GM12872 (cell line): ENCODE results near the gene MYO1D.

Experiments
- CTCF ChIP-seq: IDR thresholded peaks from 3 replicates; pipeline ENCODE4 v1.5.1; 2011; ENCODE audit warnings: low read depth, mild to moderate bottlenecking, low read length, moderate library complexity; ENCODE audit not compliant: insufficient read depth

MYO1D gene

GRCh38 chr17:32549559-32549958 is 327.4 kb downstream of the MYO1D start:
- TF ChIP-seq CTCF: no peak

- TF ChIP-seq CTCF: no peak
These were observed 330.9 kb downstream of the MYO1D start for GRCh38 chr17:32546031-32546444.

- no peak for TF ChIP-seq CTCF
These were observed 334.7 kb downstream of the MYO1D start for GRCh38 chr17:32542186-32542585.

- no peak for TF ChIP-seq CTCF
These were observed 335.3 kb downstream of the MYO1D start for GRCh38 chr17:32541640-32542039.

DNA sequence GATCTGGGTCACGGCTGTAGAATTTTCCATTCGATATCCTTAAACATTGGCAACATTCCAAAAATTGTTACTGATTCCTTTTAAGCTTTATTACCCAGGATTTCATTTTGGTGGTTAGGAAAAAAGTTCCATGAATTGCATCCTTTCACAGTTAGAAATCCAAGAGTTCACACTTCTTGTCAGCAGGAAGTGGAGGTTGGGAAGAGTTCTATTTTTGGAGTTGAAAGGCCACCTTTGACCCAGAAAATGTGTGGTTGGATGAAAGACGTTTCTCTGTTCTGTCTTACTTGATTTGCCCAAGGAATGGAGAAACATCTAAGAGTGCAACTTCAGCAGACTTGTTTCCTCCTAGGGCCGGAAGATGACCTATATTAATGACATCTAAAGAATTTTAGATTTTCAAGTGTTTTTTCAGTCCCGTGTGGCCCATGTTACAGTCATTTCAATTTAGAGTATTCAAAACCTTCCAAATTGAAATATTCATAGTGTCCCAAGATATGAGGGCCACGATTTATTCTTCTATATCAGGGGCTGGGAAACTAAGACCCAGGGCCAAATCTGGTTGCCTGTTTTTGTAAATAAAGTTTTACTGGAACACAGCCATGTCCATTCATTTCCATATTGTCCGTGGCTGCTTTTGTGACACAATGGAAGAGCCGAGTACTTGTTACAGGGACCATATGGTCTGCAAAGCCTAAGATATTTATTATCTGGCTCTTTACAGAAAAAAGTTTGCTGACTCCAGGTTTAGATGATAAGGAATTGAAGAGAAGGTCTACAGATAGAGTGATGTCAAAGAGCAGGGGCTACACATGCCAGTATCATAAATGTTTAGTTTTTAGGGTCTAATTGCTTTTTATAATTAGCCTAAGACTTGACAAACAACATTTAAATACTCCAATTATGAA is 339.9 kb downstream of the MYO1D start:
- no peak for TF ChIP-seq CTCF

DNA sequence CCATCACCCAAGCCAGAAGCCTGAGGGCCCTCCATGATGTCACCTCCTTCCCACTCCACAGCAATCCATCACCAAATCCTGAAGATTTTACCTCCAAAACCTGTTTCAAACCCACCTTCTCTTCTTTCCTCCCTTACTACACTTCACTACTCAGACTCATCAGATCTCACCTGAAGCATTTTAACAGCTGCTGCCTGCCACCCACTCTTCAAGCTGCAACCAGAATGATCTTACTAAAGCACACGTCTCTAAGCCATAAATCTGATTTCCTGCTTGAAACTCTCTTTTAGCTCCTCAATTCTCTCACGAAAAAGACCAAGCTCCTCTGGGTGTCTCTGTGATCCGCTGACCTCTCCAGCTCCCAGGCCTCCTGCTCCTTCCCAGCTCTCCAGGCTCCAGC is 343.6 kb downstream of the MYO1D start:
- no peak for TF ChIP-seq CTCF

- TF ChIP-seq CTCF: no peak
These were observed 347.3 kb downstream of the MYO1D start for GRCh38 chr17:32529604-32530003.
